ENCODE measurements around the gene TIMP2. TPM values are rescaled to one million over a fixed set of nuclear protein-coding genes. Genes with fewer than 3 reads are reported as not detected.

Gene TIMP2
- total and polyA plus RNA-seq, 2 of the 8 experiments (the other 6 are each of a cell fraction or from before 2014, with no cell fraction given): 18.2 to 43.3 TPM

GRCh38 chr17:78870621-78871020, 54.6 kb downstream of the TIMP2 start:
- no peak overlapping the region for H3K56ac ChIP-seq (replicated peaks; ENCODE audit: insufficient read length, low read depth, low read length)
- no peak overlapping the region for H3K27ac ChIP-seq (ENCODE audit: low read depth, low read length)
- H4K91ac ChIP-seq (replicated peaks; ENCODE audit: insufficient read length, low read length): no peak overlapping the region
- H3K14ac ChIP-seq (ENCODE audit: insufficient read length): no peak overlapping the region
- TF ChIP-seq TAF1 (IDR thresholded peaks at IDR 0.05; ENCODE audit: low read depth, low read length) (no peak), RNF2 (IDR thresholded peaks at IDR 0.05; ENCODE audit: borderline replicate concordance, low read depth, low read length, missing control alignments, poor library complexity, severe bottlenecking) (no peak), SP2 (IDR thresholded peaks at IDR 0.05; ENCODE audit: low read length) (no peak), CREB1 (IDR thresholded peaks at IDR 0.05) (no peak), CTBP2 (IDR thresholded peaks at IDR 0.05; ENCODE audit: borderline replicate concordance, insufficient read depth, insufficient read length, low read length) (no peak), KDM1A (IDR thresholded peaks at IDR 0.05; ENCODE audit: borderline replicate concordance, low read length) (no peak), ATF2 (IDR thresholded peaks at IDR 0.05; ENCODE audit: low read length) (no peak)
- TF ChIP-seq, protein P1, sequence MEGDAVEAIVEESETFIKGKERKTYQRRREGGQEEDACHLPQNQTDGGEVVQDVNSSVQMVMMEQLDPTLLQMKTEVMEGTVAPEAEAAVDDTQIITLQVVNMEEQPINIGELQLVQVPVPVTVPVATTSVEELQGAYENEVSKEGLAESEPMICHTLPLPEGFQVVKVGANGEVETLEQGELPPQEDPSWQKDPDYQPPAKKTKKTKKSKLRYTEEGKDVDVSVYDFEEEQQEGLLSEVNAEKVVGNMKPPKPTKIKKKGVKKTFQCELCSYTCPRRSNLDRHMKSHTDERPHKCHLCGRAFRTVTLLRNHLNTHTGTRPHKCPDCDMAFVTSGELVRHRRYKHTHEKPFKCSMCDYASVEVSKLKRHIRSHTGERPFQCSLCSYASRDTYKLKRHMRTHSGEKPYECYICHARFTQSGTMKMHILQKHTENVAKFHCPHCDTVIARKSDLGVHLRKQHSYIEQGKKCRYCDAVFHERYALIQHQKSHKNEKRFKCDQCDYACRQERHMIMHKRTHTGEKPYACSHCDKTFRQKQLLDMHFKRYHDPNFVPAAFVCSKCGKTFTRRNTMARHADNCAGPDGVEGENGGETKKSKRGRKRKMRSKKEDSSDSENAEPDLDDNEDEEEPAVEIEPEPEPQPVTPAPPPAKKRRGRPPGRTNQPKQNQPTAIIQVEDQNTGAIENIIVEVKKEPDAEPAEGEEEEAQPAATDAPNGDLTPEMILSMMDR (IDR thresholded peaks at IDR 0.05; ENCODE audit: control extremely low read depth in 1 of 3, insufficient read depth in 1 of 3, low read depth in 1 of 3, low read length in 3 of 3): no peak
- ChIA-PET CTCF (ENCODE audit: partially characterized antibody) (interaction anchor here (1.3 kb wide), 1 partner anchor 101 kb away, joined by 5 read pairs; no protein-coding TSS in a partner anchor), POLR2A (ENCODE audit: partially characterized antibody) (no interaction called here)
- peaks cover 0 to 4% of the 10 kb centered on the region in 2 experiments for H4K20me1 ChIP-seq (replicated peaks in 1 of 2; ENCODE audit: control insufficient read depth in 1 of 2, insufficient read depth in 2 of 2, low read length in 2 of 2)
- no peak overlapping the region for H3K23ac ChIP-seq (ENCODE audit: insufficient read length)
- H3K79me2 ChIP-seq (ENCODE audit: control insufficient read depth in 1 of 2, insufficient read depth in 2 of 2, low read length in 2 of 2): no peaks in the 10 kb centered on the region
- no peak overlapping the region for H3K4me3 ChIP-seq (ENCODE audit: extremely low read depth in 1 of 4, insufficient read depth in 2 of 4, low read depth in 3 of 4, low read length in 4 of 4)
- no peak overlapping the region for H2AFZ ChIP-seq (ENCODE audit: low read length)
- no peak overlapping the region for H4K8ac ChIP-seq (ENCODE audit: extremely low read depth, insufficient read depth, low read length)
- no peak overlapping the region for H2BK12ac ChIP-seq (ENCODE audit: low read depth, low read length)
- H2BK5ac ChIP-seq (ENCODE audit: low read depth, low read length): no peak overlapping the region
- H3K4ac ChIP-seq (replicated peaks; ENCODE audit: insufficient read length, low read depth, low read length): no peak overlapping the region
- no peaks in the 10 kb centered on the region for H3K23me2 ChIP-seq (ENCODE audit: low read depth, low read length)
- no peak overlapping the region for H2AK5ac ChIP-seq (ENCODE audit: low read depth, low read length)
- H4K5ac ChIP-seq (ENCODE audit: insufficient read length, low read depth, low read length): no peak overlapping the region
- H3K9me3 ChIP-seq (ENCODE audit: insufficient read depth in 2 of 2, low read depth in 1 of 2, low read length in 1 of 2): no peaks in the 10 kb centered on the region
- no peak overlapping the region for H2BK120ac ChIP-seq (replicated peaks; ENCODE audit: low read depth, low read length)
- H3K79me1 ChIP-seq (ENCODE audit: low read depth, low read length): no peaks in the 10 kb centered on the region
- no peak overlapping the region for H3K4me2 ChIP-seq (ENCODE audit: insufficient read depth in 1 of 2, low read depth in 2 of 2, low read length in 2 of 2)
- no peaks in the 10 kb centered on the region; a peak in 1 of 7 replicates for H3K4me1 ChIP-seq (replicated peaks in 1 of 4; ENCODE audit: control insufficient read depth in 3 of 4, insufficient read depth in 4 of 4, low read length in 3 of 4)
- 86% methylated on average over 15 of the region's 15 CpGs; no CpG with 5 or more reads in 1 of the 2 experiments for WGBS, 2 experiments (ENCODE audit: extremely low coverage in 1 of 2, insufficient coverage in 1 of 2, insufficient read length in 1 of 2, insufficient replicate concordance in 2 of 2, low coverage in 1 of 2, low lambda C conversion rate in 2 of 2, missing lambda C conversion rate in 1 of 2)
- peaks cover 0 to 16% (median 7%) of the 10 kb centered on the region in 4 experiments; a peak in 3 of 8 replicates for H3K36me3 ChIP-seq (ENCODE audit: control insufficient read depth in 2 of 4, insufficient read depth in 4 of 4, low read length in 3 of 4)
- no peak overlapping the region for H3K18ac ChIP-seq (ENCODE audit: extremely low read depth, low read length)
- H2BK20ac ChIP-seq (ENCODE audit: low read length): no peak overlapping the region
- FAIRE-seq (no peak), DNase-seq (ENCODE audit: low read depth in 1 of 2, low spot score in 2 of 2) (no peak)
- H3K27me3 ChIP-seq (replicated peaks in 1 of 4; ENCODE audit: control insufficient read depth in 3 of 4, extremely low read depth in 1 of 4, insufficient read depth in 3 of 4, low read length in 3 of 4): no peaks in the 10 kb centered on the region
- H2BK15ac ChIP-seq (ENCODE audit: low read length): no peak overlapping the region
- H3K9ac ChIP-seq (replicated peaks in 1 of 4; ENCODE audit: extremely low read depth in 1 of 4, low read depth in 3 of 4, low read length in 3 of 4): no peak overlapping the region

Data from H1 (cell line).